HG02571 (cell line): ENCODE data around the gene DEK.
"Not testable (repeated sequence)": the region's sequence is repeated elsewhere in the genome, so short reads cannot be mapped to it uniquely, and the experiment has no call there.

ENCODE experiments used
- ATAC-seq: cut with Tn5 transposase; IDR thresholded peaks from one replicate; pipeline ENCODE4 v1.9.1; 2021; ENCODE audit warnings: mild to moderate bottlenecking, moderate library complexity; ENCODE audit not compliant: unreplicated experiment

DEK gene

DNA sequence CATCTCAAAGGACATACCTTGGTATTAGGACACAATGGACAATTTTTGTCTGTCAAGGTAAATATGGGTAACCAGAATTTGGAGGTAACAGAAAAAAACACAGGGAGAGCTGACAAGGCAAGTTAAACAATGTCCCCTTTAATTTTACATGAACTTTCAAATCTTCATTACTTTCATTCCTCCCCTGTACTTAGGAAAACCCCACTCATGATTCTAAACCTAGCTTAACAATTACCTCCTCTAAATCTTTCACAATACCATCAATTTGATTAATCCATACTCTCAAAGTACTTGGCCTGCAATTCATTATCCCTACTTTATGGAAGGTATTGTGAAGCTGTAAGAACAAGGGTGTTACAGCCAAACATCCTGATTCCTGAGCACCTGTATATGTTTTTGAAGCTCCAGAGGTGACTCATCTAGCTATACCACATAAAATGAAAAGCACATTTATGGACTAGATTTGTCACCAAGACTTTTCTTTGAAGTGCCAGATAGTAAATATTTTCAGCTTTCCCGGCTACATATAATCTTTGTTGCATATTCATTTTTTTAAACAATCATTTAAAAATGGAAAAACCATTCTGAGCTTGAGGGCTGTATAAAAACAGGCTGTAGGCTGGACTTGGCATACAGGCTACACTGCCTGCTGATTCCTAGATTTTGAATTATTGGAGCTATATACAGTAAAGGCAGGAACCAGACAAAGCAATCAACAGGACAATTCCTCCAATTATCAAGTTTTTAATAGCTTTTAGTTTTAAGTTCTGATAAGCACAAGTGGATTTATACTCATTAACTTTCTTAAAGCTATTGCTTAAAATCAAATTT is 22.9 kb downstream of the DEK start:
- no peak for ATAC-seq

GRCh38 chr6:18240230-18240629 is 24.1 kb downstream of the DEK start:
- no peak for ATAC-seq

DNA sequence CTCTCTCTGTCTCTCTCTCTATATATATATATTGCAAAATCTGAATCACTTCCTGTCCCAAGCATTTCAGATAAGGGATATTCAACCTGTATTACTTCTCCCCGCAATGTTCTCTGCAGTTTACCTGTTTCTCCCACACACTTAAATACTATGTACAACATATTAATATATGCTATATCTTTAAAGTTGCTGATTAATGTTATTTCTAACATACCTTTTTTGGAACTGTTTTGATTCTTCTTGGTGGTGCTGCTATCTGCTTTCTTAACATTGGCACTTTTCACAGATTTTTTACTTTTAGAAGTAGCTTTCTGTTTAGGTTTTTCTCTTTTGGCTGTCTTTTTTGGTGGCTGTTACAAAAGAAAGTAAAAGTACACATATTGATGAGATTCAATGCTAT is 27.2 kb downstream of the DEK start:
- no peak for ATAC-seq

DNA sequence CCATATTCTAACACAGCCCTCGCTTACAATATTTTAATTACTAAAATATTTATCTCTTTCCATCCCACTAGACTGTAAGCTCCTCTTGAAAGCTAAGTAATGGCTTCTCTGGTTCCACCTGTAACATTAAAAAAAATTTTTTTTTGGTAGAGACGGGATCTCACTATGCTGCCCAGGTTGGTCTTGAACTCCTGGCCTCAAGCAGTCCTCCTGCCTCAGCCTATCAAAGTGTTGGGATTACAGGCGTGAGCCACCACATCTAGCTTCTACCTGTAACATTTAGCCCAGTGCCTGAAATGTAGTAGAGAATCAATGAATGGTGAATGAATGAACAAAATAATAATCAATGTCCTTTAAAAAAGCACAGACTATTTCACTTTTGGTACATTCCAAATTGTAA is 28.8 kb downstream of the DEK start:
- no peak for ATAC-seq

DNA sequence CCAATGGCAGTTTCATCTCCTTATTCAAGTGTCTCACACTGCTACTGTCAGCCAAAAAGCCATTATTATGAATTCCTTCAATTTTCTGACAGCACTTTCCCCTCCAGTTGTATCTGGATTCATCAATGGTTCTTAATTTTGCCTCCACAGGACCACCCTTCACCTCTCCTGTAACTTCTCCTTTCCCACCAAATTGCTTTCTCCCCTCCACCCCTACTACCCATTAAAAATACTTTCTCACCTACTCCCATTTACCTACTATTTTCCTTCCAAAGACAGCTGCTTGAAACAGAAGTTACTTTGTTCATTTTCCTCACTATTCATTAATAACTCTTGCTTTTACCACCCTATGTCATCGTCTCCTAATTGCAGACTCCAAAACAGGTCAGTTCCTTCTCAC is 29.8 kb downstream of the DEK start:
- no peak for ATAC-seq

DNA sequence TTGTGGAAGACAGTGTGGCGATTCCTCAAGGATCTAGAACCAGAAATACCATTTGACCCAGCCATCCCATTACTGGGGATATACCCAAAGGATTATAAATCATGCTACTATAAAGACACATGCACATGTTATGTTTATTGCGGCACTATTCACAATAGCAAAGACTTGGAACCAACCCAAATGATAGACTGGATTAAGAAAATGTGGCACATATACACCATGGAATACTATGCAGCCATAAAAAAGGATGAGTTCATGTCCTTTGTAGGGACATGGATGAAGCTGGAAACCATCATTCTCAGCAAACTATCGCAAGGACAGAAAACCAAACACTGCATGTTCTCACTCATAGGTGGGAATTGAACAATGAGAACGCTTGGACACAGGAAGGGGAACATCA is 30.6 kb downstream of the DEK start:
- ATAC-seq = not testable (repeated sequence)

DNA sequence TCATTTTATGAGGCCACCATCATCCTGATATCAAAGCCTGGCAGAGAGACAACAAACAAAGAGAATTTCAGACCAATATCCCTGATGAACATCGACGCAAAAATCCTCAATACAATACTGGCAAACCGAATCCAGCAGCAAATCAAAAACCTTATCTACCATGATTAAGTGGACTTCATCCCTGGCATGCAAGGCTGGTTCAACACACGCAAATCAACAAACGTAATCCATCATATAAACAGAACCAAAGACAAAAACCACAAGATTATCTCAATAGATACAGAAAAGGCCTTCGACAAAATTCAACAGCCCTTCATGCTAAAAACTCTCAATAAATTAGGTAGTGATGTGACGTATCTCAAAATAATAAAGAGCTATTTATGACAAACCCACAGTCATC is 32.5 kb downstream of the DEK start:
- ATAC-seq = not testable (repeated sequence)

GRCh38 chr6:18228590-18228989 is 35.7 kb downstream of the DEK start:
- not testable (repeated sequence) for ATAC-seq

GRCh38 chr6:18227166-18227565 is 37.2 kb downstream of the DEK start:
- not testable (repeated sequence) for ATAC-seq

DNA sequence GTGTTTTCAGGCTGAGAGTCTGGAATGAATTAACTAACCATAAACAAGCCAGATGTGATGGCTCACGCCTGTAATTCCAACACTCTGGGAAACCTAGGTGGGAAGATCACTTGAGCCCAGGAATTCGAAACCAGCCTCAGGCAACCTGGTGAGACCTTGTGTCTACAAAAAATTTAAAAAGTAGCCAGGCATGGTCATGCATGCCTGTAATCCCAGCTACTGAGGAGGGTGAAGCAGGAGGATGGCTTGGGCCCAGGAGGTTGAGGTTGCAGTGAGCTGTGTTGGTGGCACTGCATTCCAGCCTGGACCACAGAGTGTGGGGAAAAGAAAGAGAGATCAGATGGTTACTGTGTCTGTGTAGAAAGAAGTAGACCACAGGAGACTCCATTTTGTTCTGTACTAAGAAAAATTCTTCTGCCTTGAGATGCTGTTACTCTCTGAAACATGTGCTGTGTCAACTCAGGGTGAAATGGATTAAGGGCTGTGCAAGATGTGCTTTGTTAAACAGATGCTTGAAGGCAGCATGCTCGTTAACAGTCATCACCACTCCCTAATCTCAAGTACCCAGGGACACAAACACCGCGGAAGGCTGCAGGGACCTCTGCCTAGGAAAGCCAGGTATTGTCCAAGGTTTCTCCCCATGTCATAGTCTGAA is 37.8 kb downstream of the DEK start:
- ATAC-seq = not testable (repeated sequence)

DNA sequence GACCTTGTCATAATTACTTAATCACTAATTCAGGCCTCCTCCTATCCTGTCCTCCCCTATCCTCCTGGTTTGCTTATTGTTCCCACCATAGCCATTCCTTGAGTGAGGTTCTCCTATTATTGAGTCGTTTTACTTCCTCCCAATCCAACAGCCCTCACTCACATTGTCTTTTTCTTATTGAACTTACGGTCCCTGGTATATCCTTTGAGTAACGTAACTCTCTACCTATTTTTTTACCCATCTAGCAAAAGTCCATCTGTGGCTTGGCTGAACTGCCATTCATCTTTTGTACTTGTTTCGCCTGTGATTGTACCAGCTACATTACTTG is 43.1 kb downstream of the DEK start:
- ATAC-seq = no peak

DNA sequence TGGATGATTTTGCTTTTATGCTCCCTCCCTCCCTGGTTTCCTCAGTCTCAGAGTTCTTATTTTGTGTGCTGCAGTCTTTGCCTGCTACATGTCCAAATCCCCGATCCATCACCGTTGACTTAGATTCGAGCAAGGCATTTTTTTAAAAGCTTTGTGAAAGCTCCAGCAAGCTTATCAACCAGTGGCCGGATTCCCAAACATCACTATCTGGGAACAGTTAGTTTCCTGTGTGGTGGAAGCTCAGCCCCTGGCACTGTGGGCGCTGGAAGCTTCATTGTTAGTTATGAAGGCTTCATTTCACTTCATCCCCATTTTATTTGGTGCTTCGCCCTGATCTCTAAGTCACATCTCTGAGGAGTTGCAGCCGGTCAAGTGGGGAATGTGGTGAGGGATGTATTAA is 44.7 kb downstream of the DEK start:
- ATAC-seq = no peak

DNA sequence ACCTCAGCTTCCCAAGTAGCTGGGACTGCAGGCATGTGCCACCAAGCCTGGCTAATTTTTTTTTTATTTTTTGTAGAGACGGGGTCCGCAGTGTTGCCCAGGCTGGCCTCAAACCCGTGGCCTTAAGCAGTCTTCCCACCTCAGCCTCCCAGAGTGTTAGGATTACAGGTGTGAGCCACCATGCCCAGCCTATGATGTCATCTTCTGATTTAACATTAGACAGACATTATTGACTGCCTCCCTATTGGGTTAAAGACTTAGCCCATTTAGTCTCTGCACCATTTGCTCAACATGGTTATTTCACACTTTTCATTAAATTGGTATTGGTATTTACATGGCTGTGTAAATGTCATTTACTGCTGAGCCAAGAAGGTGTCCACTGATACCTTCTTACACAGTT is 46.1 kb downstream of the DEK start:
- no peak for ATAC-seq

GRCh38 chr6:18216411-18216810 is 47.9 kb downstream of the DEK start:
- no peak for ATAC-seq

- ATAC-seq = no peak
Measured at GRCh38 chr6:18215436-18215835, 48.9 kb downstream of the DEK start.

- ATAC-seq = no peak
Measured at GRCh38 chr6:18214003-18214402, 50.3 kb downstream of the DEK start.

DNA sequence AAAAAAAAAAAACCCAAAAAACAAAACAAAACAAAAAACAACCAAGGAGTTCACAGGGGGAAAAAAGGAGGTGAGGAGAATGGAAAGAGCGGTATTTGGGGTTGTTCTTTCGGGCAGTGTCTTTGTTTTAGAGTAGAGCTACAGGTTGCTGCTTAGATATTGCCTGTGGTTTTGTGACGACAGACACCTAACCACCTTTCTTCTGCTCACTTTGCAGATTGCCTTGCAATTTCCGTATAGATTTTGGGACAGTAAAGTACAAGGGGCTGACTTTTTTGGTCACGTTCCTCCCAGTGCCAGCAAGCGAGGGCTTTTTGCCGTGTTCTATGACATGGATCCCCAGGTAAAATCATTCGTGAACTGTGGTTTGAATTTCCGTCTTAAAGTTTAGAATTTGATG is 50.9 kb downstream of the DEK start:
- ATAC-seq = no peak

DNA sequence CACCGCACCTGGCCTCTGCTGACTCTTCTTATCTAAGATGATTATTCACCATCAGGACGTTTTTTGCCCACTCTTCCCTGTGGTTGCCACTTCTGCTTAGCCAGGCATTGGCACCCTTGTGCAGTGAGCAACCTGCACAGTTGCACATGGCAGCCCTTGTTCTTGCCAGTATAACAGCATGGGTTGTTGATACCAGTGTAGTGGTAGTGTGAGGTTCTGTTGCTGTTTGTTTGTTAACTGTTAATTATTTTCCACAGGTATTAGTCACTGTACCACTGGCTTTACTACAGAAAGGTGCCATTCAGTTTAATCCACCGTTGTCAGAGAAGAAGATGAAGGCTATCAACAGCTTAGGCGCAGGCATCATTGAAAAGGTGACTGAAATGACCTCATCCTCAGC is 52.1 kb downstream of the DEK start:
- no peak for ATAC-seq

DNA sequence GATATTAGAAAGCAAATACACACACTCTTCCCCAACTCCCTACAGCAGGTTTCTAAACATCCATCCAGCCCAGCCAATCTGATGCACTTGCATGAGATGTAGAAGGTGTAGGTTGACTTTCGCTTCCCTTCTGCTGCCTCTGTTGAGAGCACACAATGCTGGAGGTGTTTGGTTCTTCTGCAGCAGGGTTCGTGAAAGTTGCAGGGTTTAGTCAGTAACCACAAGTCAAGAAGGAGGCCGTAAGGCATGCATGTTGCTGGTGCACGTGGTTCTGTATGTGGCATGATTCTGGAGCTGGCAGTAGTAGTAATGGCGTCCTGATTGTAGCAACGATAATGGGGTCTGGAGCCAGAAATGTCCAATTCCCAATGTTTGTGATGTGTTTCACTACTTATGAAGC is 53.0 kb downstream of the DEK start:
- ATAC-seq = peak; percentile 95

DNA sequence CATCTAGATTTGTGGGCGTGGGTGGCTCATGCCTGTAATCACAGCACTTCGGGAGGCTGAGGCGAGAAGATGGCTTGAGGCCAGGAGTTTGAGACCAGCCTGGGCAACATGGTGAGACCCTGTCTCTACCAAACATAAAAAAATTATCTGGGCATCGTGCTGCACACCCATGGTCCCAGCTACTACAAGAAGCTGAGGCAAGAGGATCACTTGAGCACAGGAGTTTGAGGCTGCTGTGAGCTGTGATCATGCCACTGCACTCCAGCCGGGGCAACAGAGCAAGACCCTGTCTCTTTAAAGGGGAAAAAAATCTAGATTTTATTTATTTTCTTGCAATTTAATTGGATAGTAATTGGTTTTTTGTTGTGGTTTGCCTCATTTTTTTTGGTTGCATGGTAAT is 53.6 kb downstream of the DEK start:
- ATAC-seq = no peak

- ATAC-seq = no peak
Measured at GRCh38 chr6:18209539-18210197, 54.7 kb downstream of the DEK start.

DNA sequence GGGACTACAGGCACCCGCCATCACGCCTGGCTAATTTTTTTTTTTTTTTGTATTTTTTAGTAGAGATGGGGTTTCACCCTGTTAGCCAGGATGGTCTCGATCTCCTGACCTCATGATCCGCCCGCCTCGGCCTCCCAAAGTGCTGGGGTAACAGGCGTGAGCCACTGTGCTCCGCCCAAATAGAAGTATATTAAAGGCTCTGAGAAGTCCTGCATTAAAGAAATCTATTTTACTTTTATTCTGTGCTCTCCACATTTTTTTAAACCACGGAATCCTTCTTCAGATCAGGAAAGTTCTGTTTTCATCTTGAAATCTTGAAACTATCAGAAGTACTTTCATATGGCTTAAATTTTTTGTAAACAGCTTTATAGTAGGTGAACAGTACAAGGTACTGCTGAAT is 55.6 kb downstream of the DEK start:
- not testable (repeated sequence) for ATAC-seq
